A549 (cell line): ENCODE data around the gene ADAMTS10.
A peak's percentile ranks its signal among the peaks of the same experiment; 100 is the strongest.

Experiments used
- CEBPB ChIP-seq, 2 experiments: fragments of >200 bp in 1 of 2; sonication (Bioruptor Twin) in 1 of 2; formaldehyde crosslinking in 1 of 2; IDR thresholded peaks; 2 replicates each; pipeline ENCODE4 v1.6.1; 2012 to 2016
- CTCF ChIP-seq: fragments of >200 bp; sonication (Bioruptor Twin); formaldehyde crosslinking; IDR thresholded peaks from 3 replicates; pipeline ENCODE4 v1.5.1; 2016
- EP300 ChIP-seq, 2 experiments: fragments of >200 bp; sonication (Bioruptor Twin); formaldehyde crosslinking; IDR thresholded peaks; 2 replicates in 1 of 2; 3 replicates in 1 of 2; pipeline ENCODE4 v1.6.1; 2016 to 2017
- HOXA7 ChIP-seq: fragments of 250-450 bp; sonication (Bioruptor Pico); IDR thresholded peaks from 2 replicates; pipeline ENCODE4 v1.5.0; 2020; ENCODE audit warnings: mild to moderate bottlenecking, moderate library complexity
- JUNB ChIP-seq: fragments of >200 bp; sonication (Bioruptor Twin); formaldehyde crosslinking; IDR thresholded peaks from 2 replicates; pipeline ENCODE4 v1.6.1; 2016
- MAX ChIP-seq: IDR thresholded peaks from 2 replicates; pipeline ENCODE4 v1.6.1; 2012
- MYC ChIP-seq: IDR thresholded peaks from 2 replicates; pipeline ENCODE4 v1.6.1; 2012; ENCODE audit warnings: mild to moderate bottlenecking, inconsistent platforms, low read length, improper control_type of control experiment, borderline replicate concordance
- NPAS2 ChIP-seq: fragments of 250-450 bp; sonication (Bioruptor Pico); IDR thresholded peaks from 2 replicates; pipeline ENCODE4 v1.8.0; 2022; ENCODE audit warnings: mild to moderate bottlenecking, moderate library complexity, borderline replicate concordance
- POLR2AphosphoS2 ChIP-seq: conservative IDR thresholded peaks from 2 replicates; pipeline ENCODE4 v1.6.1; 2012; ENCODE audit warnings: low read length, improper control_type of control experiment, inconsistent platforms
- REST ChIP-seq: fragments of 200-600 bp; sonication (generic); IDR thresholded peaks from 2 replicates; pipeline ENCODE4 v1.6.1; 2016; ENCODE audit warnings: antibody characterized with exemption, mild to moderate bottlenecking, moderate library complexity
- RFX5 ChIP-seq: fragments of 450-650 bp; IDR thresholded peaks from 2 replicates; pipeline ENCODE4 v1.7.1; 2014; ENCODE audit warnings: antibody characterized with exemption, mild to moderate bottlenecking, moderate library complexity

- TF ChIP-seq REST (no peak), CTCF (no peak), HOXA7 (CRISPR knock-in tag) (0 out of 2 replicates have a peak, but pooled peaks have one; percentile 31), MYC (no peak), EP300 (IDR thresholded peaks at IDR 0.05) (no peak), MAX (no peak), RFX5 (no peak), NPAS2 (CRISPR knock-in tag) (no peak), POLR2AphosphoS2 (no peak), CEBPB (IDR thresholded peaks at IDR 0.05) (no peak), JUNB (no peak)
Measured at GRCh38 chr19:8611391-8611876, 919 bp upstream of the ADAMTS10 start.
